Natural killer cell (primary cell): ENCODE data around the gene P2RX4. TPM values are rescaled to one million over a fixed set of nuclear protein-coding genes. Genes with fewer than 3 reads are reported as not detected.
"Not testable (repeated sequence)": the region's sequence is repeated elsewhere in the genome, so short reads cannot be mapped to it uniquely, and the experiment has no call there.

ENCODE experiments used
- ATAC-seq, 3 donors: fragments of 150-1000 bp in 2 of 3; fragments of 200-7000 bp in 1 of 3; cut with Tn5 transposase; 1 replicate in 1 of 3; 2 replicates in 2 of 3; pipeline ENCODE4 v1.10.0; 2021; ENCODE audit warnings: mild to moderate bottlenecking in 2 of 3, moderate library complexity in 2 of 3
- DNase-seq, 2 donors: peaks; one replicate each; pipeline versions ENCODE4 v3.0.0 to v3.0.0-alpha.2; 2013 to 2021; ENCODE audit warnings: mixed read lengths in 1 of 2
- H3K27ac ChIP-seq: one replicate; pipeline ENCODE4 v1.5.1; 2013; ENCODE audit warnings: mild to moderate bottlenecking, low read length
- H3K27me3 ChIP-seq: one replicate; pipeline ENCODE4 v1.6.1; 2013; ENCODE audit warnings: low read length; ENCODE audit not compliant: control insufficient read depth, insufficient read depth
- H3K36me3 ChIP-seq: one replicate; pipeline ENCODE4 v1.6.1; 2013; ENCODE audit warnings: low read length; ENCODE audit not compliant: control insufficient read depth, insufficient read depth
- H3K4me1 ChIP-seq: one replicate; pipeline ENCODE4 v1.6.1; 2013; ENCODE audit warnings: low read length; ENCODE audit not compliant: control insufficient read depth, insufficient read depth
- H3K4me3 ChIP-seq: one replicate; pipeline ENCODE4 v1.5.1; 2013; ENCODE audit warnings: low read length
- H3K9me3 ChIP-seq: one replicate; pipeline ENCODE4 v1.6.1; 2013; ENCODE audit warnings: low read length; ENCODE audit not compliant: control insufficient read depth, insufficient read depth
- H3K27ac Mint-ChIP-seq, 2 donors: one replicate each; pipeline ENCODE4 v1.8.0; 2022; ENCODE audit warnings: mild to moderate bottlenecking in 2 of 2, mixed read lengths in 2 of 2, moderate library complexity in 1 of 2
- H3K27me3 Mint-ChIP-seq, 2 donors: one replicate each; pipeline ENCODE4 v1.8.0; 2022; ENCODE audit warnings: low read depth in 2 of 2, mixed read lengths in 2 of 2
- H3K36me3 Mint-ChIP-seq: one replicate; pipeline ENCODE4 v1.8.0; 2022; ENCODE audit warnings: mixed read lengths
- H3K4me1 Mint-ChIP-seq, 2 donors: one replicate each; pipeline ENCODE4 v1.8.0; 2022; ENCODE audit warnings: mixed read lengths in 2 of 2
- H3K4me3 Mint-ChIP-seq: one replicate; pipeline ENCODE4 v1.8.0; 2022; ENCODE audit warnings: mild to moderate bottlenecking, moderate library complexity, mixed read lengths
- H3K9me3 Mint-ChIP-seq, 2 donors: one replicate each; pipeline ENCODE4 v1.8.0; 2022; ENCODE audit warnings: mixed read lengths in 2 of 2
- CTCF ChIP-seq: fragments of 200-600 bp; IDR thresholded peaks from one replicate; pipeline ENCODE4 v1.8.0; 2022; ENCODE audit warnings: antibody characterized with exemption
- WGBS: methylation state at CpG from one replicate; pipeline ENCODE4 v1.1.7; 2013; ENCODE audit warnings: missing lambda C conversion rate; ENCODE audit not compliant: insufficient coverage; 5-methylcytosine and 5-hydroxymethylcytosine counted together
- intact Hi-C: fragments of 100-400 bp; cut with micrococcal nuclease; formaldehyde crosslinking; loops from one replicate; pipeline ENCODE4 v1.14.2; 2022
- total RNA-seq, 4 donors: library from RNA; stranded (reverse); fragments of 120-200 nt in 1 of 4; gene quantifications; one replicate each; pipeline versions ENCODE4 v1.2.3 to v1.2.4, GENCODE V29; 2013 to 2022

P2RX4 gene
- total RNA-seq, 3 donors from 2014 or later (not counting 1 experiment from before 2014, with no cell fraction given), result 34.8 to 39.3 (median 38.2) TPM

GRCh38 chr12:121198949-121199348 lies 11.0 kb upstream of the P2RX4 start:
- no peaks in the 10 kb centered on the region for H3K36me3 ChIP-seq
- intact Hi-C loops, result no loop called here
- WGBS, result 96% methylated on average over 6 of the region's 7 CpGs
- no peak overlapping the region for H3K27ac Mint-ChIP-seq
- H3K4me1 ChIP-seq, result peaks cover 5% of the 10 kb centered on the region
- H3K36me3 Mint-ChIP-seq, result no peaks in the 10 kb centered on the region
- peaks cover 0 to 5% of the 10 kb centered on the region in 2 donors for H3K4me1 Mint-ChIP-seq
- no peaks in the 10 kb centered on the region for H3K9me3 ChIP-seq
- peaks cover 0 to 2% of the 10 kb centered on the region in 2 donors for H3K27me3 Mint-ChIP-seq
- H3K27me3 ChIP-seq, result no peaks in the 10 kb centered on the region
- H3K4me3 Mint-ChIP-seq, result no peak overlapping the region
- TF ChIP-seq CTCF, result no peak
- no peak overlapping the region for H3K4me3 ChIP-seq
- ATAC-seq (no peak), DNase-seq (no peak)
- no peaks in the 10 kb centered on the region for H3K9me3 Mint-ChIP-seq
- H3K27ac ChIP-seq, result no peak overlapping the region

GRCh38 chr12:121201140-121201539 lies 8.8 kb upstream of the P2RX4 start:
- H3K9me3 Mint-ChIP-seq, H3K9me3 ChIP-seq, H3K27ac ChIP-seq, H3K4me3 ChIP-seq, ATAC-seq, H3K27me3 ChIP-seq, intact Hi-C loops, DNase-seq, H3K27me3 Mint-ChIP-seq, H3K4me3 Mint-ChIP-seq, H3K27ac Mint-ChIP-seq, H3K36me3 ChIP-seq, H3K36me3 Mint-ChIP-seq, H3K4me1 Mint-ChIP-seq, H3K4me1 ChIP-seq: not testable (repeated sequence)
- no CpG with 5 or more reads among the region's 6 CpGs for WGBS

GRCh38 chr12:121202407-121203355 lies 7.2 kb upstream of the P2RX4 start:
- Mint-ChIP-seq H3K27ac (no peak overlapping the region), H3K4me3 (no peak overlapping the region), H3K36me3 (no peaks in the 10 kb centered on the region), H3K4me1 (peaks cover 0 to 5% of the 10 kb centered on the region in 2 donors), H3K27me3 (peaks cover 0 to 2% of the 10 kb centered on the region in 2 donors), H3K9me3 (no peaks in the 10 kb centered on the region)
- Histone ChIP-seq H3K36me3 (no peaks in the 10 kb centered on the region), H3K27me3 (no peaks in the 10 kb centered on the region), H3K4me3 (no peak overlapping the region), H3K4me1 (no peaks in the 10 kb centered on the region), H3K27ac (no peak overlapping the region), H3K9me3 (no peaks in the 10 kb centered on the region)
- intact Hi-C loops, result no loop called here
- TF ChIP-seq CTCF, result no peak
- ATAC-seq, result no peak
- WGBS, result 84% methylated on average over 13 of the region's 14 CpGs
- no peak for DNase-seq

GRCh38 chr12:121203482-121203881 lies 6.4 kb upstream of the P2RX4 start:
- 93% methylated on average over 11 of the region's 11 CpGs for WGBS
- H3K36me3 Mint-ChIP-seq, result no peaks in the 10 kb centered on the region
- ATAC-seq, result no peak
- Histone ChIP-seq H3K27ac (no peak overlapping the region), H3K36me3 (no peaks in the 10 kb centered on the region), H3K9me3 (no peaks in the 10 kb centered on the region), H3K4me1 (no peaks in the 10 kb centered on the region), H3K27me3 (no peaks in the 10 kb centered on the region), H3K4me3 (no peak overlapping the region)
- H3K27me3 Mint-ChIP-seq, result peaks cover 0 to 2% of the 10 kb centered on the region in 2 donors
- H3K4me3 Mint-ChIP-seq, result no peak overlapping the region
- no peak overlapping the region for H3K27ac Mint-ChIP-seq
- no peaks in the 10 kb centered on the region for H3K9me3 Mint-ChIP-seq
- intact Hi-C loops, result no loop called here
- no peak for DNase-seq
- H3K4me1 Mint-ChIP-seq, result peaks cover 0 to 5% of the 10 kb centered on the region in 2 donors
- no peak for TF ChIP-seq CTCF
